Measurements from ENCODE around the gene LRMDA.

DNA sequence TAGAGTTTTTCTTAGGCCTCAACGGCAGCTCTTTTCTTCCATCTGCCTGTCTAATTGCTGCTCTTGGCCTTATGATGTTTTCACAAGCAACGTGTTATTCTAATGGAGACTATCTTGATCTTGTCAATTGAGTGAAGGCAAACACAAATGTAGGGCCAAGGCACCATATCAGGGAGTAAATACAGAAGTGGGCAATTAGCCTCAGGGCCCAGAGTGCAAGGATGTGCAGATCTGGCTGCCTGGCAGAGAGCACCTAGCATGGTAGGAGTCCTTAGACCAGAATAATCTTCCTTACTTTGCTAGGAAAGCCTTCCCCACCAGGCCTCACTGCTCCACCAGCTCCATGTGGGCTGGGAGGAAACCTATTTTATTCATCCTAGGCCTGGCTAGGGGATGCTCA, 590.9 kb downstream of the LRMDA start:
- TF ChIP-seq, protein P1, sequence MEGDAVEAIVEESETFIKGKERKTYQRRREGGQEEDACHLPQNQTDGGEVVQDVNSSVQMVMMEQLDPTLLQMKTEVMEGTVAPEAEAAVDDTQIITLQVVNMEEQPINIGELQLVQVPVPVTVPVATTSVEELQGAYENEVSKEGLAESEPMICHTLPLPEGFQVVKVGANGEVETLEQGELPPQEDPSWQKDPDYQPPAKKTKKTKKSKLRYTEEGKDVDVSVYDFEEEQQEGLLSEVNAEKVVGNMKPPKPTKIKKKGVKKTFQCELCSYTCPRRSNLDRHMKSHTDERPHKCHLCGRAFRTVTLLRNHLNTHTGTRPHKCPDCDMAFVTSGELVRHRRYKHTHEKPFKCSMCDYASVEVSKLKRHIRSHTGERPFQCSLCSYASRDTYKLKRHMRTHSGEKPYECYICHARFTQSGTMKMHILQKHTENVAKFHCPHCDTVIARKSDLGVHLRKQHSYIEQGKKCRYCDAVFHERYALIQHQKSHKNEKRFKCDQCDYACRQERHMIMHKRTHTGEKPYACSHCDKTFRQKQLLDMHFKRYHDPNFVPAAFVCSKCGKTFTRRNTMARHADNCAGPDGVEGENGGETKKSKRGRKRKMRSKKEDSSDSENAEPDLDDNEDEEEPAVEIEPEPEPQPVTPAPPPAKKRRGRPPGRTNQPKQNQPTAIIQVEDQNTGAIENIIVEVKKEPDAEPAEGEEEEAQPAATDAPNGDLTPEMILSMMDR (IDR thresholded peaks at IDR 0.05) = no peak
- TF ChIP-seq POLR2AphosphoS5 (IDR thresholded peaks at IDR 0.05) = no peak
- TF ChIP-seq POLR2A (IDR thresholded peaks at IDR 0.05) = no peak

Data from transverse colon (tissue), 4 donors.